Endothelial cell of umbilical vein (primary cell): ENCODE data around the gene DIAPH1. TPM values are rescaled to one million over a fixed set of nuclear protein-coding genes. Genes with fewer than 3 reads are reported as not detected.

ENCODE experiments used
- BruUV-seq: library from RNA; stranded (reverse); fragments of 400-500 nt; replicated peaks from 2 replicates; lab custom pipeline; 2021; lab: Mats Ljungman, UMichigan
- CTCF ChIA-PET: fragments of 300-600, 350-600 bp; sonication (Branson Sonifier 250); formaldehyde crosslinking; loops from one replicate; lab custom pipeline; 2021; ENCODE audit warnings: antibody characterized with exemption, inconsistent platforms; lab: Charles Lee
- POLR2A ChIA-PET: fragments of 300-600, 350-600 bp; sonication (Branson Sonifier 250); formaldehyde crosslinking; loops from one replicate; lab custom pipeline; 2021; ENCODE audit warnings: antibody characterized with exemption, inconsistent platforms; lab: Charles Lee
- DNase-seq: peaks from one replicate; pipeline ENCODE4 v3.0.0-alpha.2; 2011; ENCODE audit warnings: low read depth, low spot score
- FAIRE-seq: peaks from 2 replicates; lab custom pipeline; 2011; peaks lifted over from hg19 to GRCh38; lab: Jason Lieb, UNC
- H2AFZ ChIP-seq: 2 replicates; pipeline ENCODE4 v1.6.0; 2012; ENCODE audit warnings: low read depth, low read length, control low read depth, inconsistent platforms
- H3K27ac ChIP-seq: 2 replicates; pipeline ENCODE4 v1.5.1; 2011; ENCODE audit warnings: low read depth, mild to moderate bottlenecking, control low read depth, low read length, moderate library complexity; ENCODE audit not compliant: insufficient read depth
- H3K27me3 ChIP-seq, 2 experiments: 2 replicates each; pipeline versions ENCODE4 v1.6.0 to v1.6.1; 2011; ENCODE audit warnings: low read length in 2 of 2, mixed read lengths in 1 of 2; ENCODE audit not compliant: control insufficient read depth in 2 of 2, insufficient read depth in 2 of 2
- H3K36me3 ChIP-seq, 2 experiments: 2 replicates in 1 of 2; 3 replicates in 1 of 2; pipeline ENCODE4 v1.5.1; 2011; ENCODE audit warnings: low read length in 2 of 2, mild to moderate bottlenecking in 1 of 2, moderate library complexity in 1 of 2; ENCODE audit not compliant: control insufficient read depth in 2 of 2, insufficient read depth in 2 of 2; ENCODE audit errors: extremely low read depth in 1 of 2
- H3K4me1 ChIP-seq: 3 replicates; pipeline ENCODE4 v1.5.1; 2011; ENCODE audit warnings: mild to moderate bottlenecking, low read length; ENCODE audit not compliant: control insufficient read depth, insufficient read depth; ENCODE audit errors: extremely low read depth
- H3K4me2 ChIP-seq: 2 replicates; pipeline ENCODE4 v1.6.1; 2011; ENCODE audit warnings: low read length, control low read depth, mixed read lengths; ENCODE audit not compliant: insufficient read depth
- H3K4me3 ChIP-seq, 3 experiments: fragments of 200-600 bp in 1 of 3; sonication (generic), shearing (Covaris generic) in 1 of 3; replicated peaks in 1 of 3; 2 replicates each; pipeline ENCODE4 v1.5.1; 2011 to 2016; ENCODE audit warnings: control low read depth in 3 of 3, low read length in 3 of 3, mild to moderate bottlenecking in 2 of 3, inconsistent platforms in 1 of 3, low read depth in 1 of 3, moderate library complexity in 1 of 3; ENCODE audit not compliant: insufficient read depth in 1 of 3
- H3K79me2 ChIP-seq: 2 replicates; pipeline ENCODE4 v1.6.0; 2012; ENCODE audit warnings: low read length, inconsistent platforms; ENCODE audit not compliant: control insufficient read depth, insufficient read depth
- H3K9ac ChIP-seq: replicated peaks from 2 replicates; pipeline ENCODE3; 2011; ENCODE audit warnings: low read length, control low read depth; ENCODE audit not compliant: insufficient read depth; ENCODE audit errors: extremely low read depth
- H3K9me1 ChIP-seq: replicated peaks from 3 replicates; pipeline ENCODE4 v1.6.0; 2011; ENCODE audit warnings: mild to moderate bottlenecking, low read length; ENCODE audit not compliant: control insufficient read depth, insufficient read depth; ENCODE audit errors: extremely low read depth
- H3K9me3 ChIP-seq: replicated peaks from 2 replicates; pipeline ENCODE4 v1.5.1; 2012; ENCODE audit warnings: low read length, inconsistent platforms; ENCODE audit not compliant: control insufficient read depth, insufficient read depth
- H4K20me1 ChIP-seq: replicated peaks from 2 replicates; pipeline ENCODE3; 2011; ENCODE audit warnings: mild to moderate bottlenecking, low read length; ENCODE audit not compliant: control insufficient read depth, insufficient read depth; ENCODE audit errors: extremely low read depth
- EZH2 ChIP-seq: IDR thresholded peaks from 2 replicates; pipeline ENCODE4 v1.6.1; 2012; ENCODE audit warnings: borderline replicate concordance, low read depth, mild to moderate bottlenecking, moderate library complexity, low read length, inconsistent platforms; ENCODE audit not compliant: severe bottlenecking
- FOS ChIP-seq: IDR thresholded peaks from 2 replicates; pipeline ENCODE4 v1.6.1; 2011; ENCODE audit warnings: mild to moderate bottlenecking, low read length, moderate library complexity, borderline replicate concordance; ENCODE audit not compliant: insufficient read depth
- GATA2 ChIP-seq: IDR thresholded peaks from 2 replicates; pipeline ENCODE4 v1.7.0; 2011; ENCODE audit warnings: low read depth, mild to moderate bottlenecking, moderate library complexity, mixed read lengths, low read length; ENCODE audit not compliant: insufficient read length, insufficient read depth
- JUN ChIP-seq: IDR thresholded peaks from 2 replicates; pipeline ENCODE4 v1.6.1; 2011; ENCODE audit warnings: borderline replicate concordance, low read depth; ENCODE audit not compliant: insufficient read length, insufficient read depth
- MYC ChIP-seq: IDR thresholded peaks from one replicate; pipeline ENCODE4 v1.6.1; 2011; ENCODE audit warnings: mild to moderate bottlenecking, low read depth, low read length
- POLR2A ChIP-seq: IDR thresholded peaks from 2 replicates; pipeline ENCODE4 v1.6.1; 2012; ENCODE audit warnings: low read depth, mild to moderate bottlenecking, control low read depth, low read length
- POLR2AphosphoS5 ChIP-seq: IDR thresholded peaks from 2 replicates; pipeline ENCODE4 v1.6.1; 2012; ENCODE audit warnings: low read depth, mild to moderate bottlenecking, control low read depth, low read length, moderate library complexity; ENCODE audit not compliant: insufficient read depth
- dilution Hi-C: fragments of 300-500 bp; cut with MboI; formaldehyde crosslinking; loops from one replicate; pipeline ENCODE4 v1.15.0; 2019; ENCODE audit warnings: low sequenced_read_pairs; ENCODE audit not compliant: extremely low pct_ligation_motif_present
- intact Hi-C: fragments of 100-400 bp; cut with micrococcal nuclease; formaldehyde crosslinking; loops from one replicate; pipeline ENCODE4 v1.10.0; 2022
- polyA plus RNA-seq, 4 experiments: library from polyadenylated mRNA; depleted of rRNA in 3 of 4; stranded (reverse) in 3 of 4; unstranded in 1 of 4; fragments of >200 nt; gene quantifications; 2 replicates each; pipeline versions ENCODE4 v1.2.1 to v1.2.3, GENCODE V29; 2011 to 2012; ENCODE audit warnings: missing spikeins in 1 of 4
- total RNA-seq: library from RNA; stranded (reverse); gene quantifications from 2 replicates; pipeline ENCODE4 v1.2.3, GENCODE V29; 2021
- TF ChIP-seq, protein P1 (sequence below), 2 donors: IDR thresholded peaks; 1 replicate in 1 of 2; 2 replicates in 1 of 2; pipeline ENCODE4 v1.5.1; 2011; ENCODE audit warnings: low read length in 2 of 2, mild to moderate bottlenecking in 2 of 2, moderate library complexity in 2 of 2, control low read depth in 1 of 2, inconsistent platforms in 1 of 2, low read depth in 1 of 2; ENCODE audit not compliant: insufficient read depth in 1 of 2; ENCODE audit errors: extremely low read depth in 1 of 2
- TF ChIP-seq, protein P2 (sequence below): IDR thresholded peaks from 2 replicates; pipeline ENCODE4 v1.6.1; 2011; ENCODE audit not compliant: insufficient read depth, insufficient read length

DIAPH1 gene
- total and polyA plus RNA-seq, 2 donors (not counting 3 experiments of a cell fraction or from before 2014, with no cell fraction given) = 68.6 to 105 TPM

DNA sequence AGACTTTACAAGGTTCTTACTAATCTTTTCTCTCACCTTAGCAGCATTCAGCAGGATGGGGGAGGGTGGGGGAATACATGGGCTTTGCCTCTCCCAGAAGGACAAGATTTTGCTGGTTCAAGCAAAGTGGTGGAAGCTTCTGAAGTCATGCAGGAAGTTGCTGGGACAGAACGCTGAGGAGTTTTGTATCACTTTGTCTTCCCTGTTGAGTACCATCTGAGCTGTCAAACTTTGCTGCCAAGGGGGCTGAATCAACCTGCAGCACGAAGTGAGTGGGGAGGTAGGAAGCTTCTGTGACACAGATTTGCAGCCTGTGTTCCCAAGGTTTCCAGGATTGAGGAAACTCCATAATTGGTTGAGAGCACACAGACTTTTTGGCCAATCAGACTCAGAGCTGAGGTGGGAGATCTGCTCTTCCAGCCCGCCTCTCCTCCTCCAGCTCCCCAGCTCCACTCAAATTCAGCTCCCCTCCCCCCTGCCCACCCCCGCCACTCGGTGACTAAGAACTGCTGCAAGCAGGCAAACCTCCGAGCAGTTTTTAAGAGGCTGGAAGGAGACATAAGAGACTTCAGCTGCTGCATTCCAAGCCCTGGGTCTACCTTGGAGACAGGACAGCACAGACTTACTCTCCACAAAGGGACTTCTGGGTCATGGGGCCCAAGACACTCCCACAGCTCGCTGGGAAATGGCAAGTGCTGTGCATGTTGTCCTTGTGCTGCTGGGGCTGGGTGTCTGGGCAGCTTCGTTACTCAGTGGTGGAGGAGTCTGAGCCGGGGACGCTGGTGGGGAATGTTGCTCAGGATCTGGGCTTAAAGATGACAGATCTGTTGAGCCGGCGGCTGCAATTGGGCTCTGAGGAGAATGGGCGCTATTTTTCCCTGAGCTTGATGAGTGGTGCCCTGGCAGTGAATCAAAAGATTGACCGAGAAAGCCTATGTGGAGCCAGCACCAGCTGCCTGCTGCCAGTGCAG is 129.9 kb downstream of the DIAPH1 start, which contains the start of gene PCDHGC5:
TSS of gene PCDHGC5 (plus strand) at position 491 of the 971 bp plus-strand sequence. CDS start at position 651, 160 bp downstream.
- Histone ChIP-seq H3K27me3 (peaks cover 11 to 41% of the 10 kb centered on the region in 2 experiments), H3K4me2 (no peak within 1 kb of the TSS), H3K4me1 (peaks cover 10% of the 10 kb centered on the region), H3K79me2 (no peaks in the 10 kb centered on the region), H4K20me1 (no peaks in the 10 kb centered on the region), H2AFZ (no peak within 1 kb of the TSS), H3K9me1 (no peaks in the 10 kb centered on the region), H3K9ac (no peak within 1 kb of the TSS), H3K36me3 (no peaks in the 10 kb centered on the region), H3K27ac (no peak within 1 kb of the TSS), H3K4me3 (no peak within 1 kb of the TSS), H3K9me3 (no peaks in the 10 kb centered on the region)
- DNase-seq = no peak
- BruUV-seq = no TSS peak
- ChIA-PET POLR2A (no interaction called here), CTCF (interaction anchor here (1.0 to 1.7 kb wide), 5 partner anchors 13 to 76 kb away, joined by 3 to 10 read pairs (median 5); partner anchors contain the start of genes PCDHGA10, PCDHGA11, PCDHGA12 and PCDHGC3)
- no peak for FAIRE-seq
- dilution Hi-C loops (no loop called here), intact Hi-C loops (no loop called here)
- TF ChIP-seq JUN (no peak), MYC (no peak), POLR2A (no peak), EZH2 (no peak), POLR2AphosphoS5 (no peak), GATA2 (no peak), FOS (no peak)
- TF ChIP-seq, protein P1, sequence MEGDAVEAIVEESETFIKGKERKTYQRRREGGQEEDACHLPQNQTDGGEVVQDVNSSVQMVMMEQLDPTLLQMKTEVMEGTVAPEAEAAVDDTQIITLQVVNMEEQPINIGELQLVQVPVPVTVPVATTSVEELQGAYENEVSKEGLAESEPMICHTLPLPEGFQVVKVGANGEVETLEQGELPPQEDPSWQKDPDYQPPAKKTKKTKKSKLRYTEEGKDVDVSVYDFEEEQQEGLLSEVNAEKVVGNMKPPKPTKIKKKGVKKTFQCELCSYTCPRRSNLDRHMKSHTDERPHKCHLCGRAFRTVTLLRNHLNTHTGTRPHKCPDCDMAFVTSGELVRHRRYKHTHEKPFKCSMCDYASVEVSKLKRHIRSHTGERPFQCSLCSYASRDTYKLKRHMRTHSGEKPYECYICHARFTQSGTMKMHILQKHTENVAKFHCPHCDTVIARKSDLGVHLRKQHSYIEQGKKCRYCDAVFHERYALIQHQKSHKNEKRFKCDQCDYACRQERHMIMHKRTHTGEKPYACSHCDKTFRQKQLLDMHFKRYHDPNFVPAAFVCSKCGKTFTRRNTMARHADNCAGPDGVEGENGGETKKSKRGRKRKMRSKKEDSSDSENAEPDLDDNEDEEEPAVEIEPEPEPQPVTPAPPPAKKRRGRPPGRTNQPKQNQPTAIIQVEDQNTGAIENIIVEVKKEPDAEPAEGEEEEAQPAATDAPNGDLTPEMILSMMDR (IDR thresholded peaks at IDR 0.05; ENCODE audit: extremely low read depth in 1 of 2, insufficient read depth in 1 of 2, low read depth in 1 of 2, low read length in 2 of 2) = no peak
- TF ChIP-seq, protein P2, sequence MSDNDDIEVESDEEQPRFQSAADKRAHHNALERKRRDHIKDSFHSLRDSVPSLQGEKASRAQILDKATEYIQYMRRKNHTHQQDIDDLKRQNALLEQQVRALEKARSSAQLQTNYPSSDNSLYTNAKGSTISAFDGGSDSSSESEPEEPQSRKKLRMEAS = no peak
